Measurements from ENCODE around the gene MATN4.

DNA sequence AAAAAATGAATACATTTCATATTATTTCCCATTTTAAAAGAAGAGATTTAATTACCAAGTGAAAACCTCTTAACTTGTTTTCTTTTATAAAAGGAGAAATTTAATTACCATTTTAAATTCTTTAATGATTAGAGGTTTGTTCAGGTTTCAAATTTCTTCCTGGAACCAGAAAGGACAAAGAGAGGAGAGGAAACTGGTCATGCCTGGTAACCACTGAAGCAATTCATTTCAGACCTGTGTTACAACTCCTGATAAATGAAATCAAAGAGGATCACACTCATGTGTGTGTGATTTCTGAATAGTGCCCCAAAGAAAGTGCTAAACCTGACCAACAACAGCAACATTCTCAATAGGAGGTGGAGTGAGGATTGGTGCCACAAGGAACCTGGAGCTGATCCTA is 41.1 kb downstream of the MATN4 start:
- TF ChIP-seq FOXM1 (CRISPR knock-in tag; IDR thresholded peaks at IDR 0.05) (no peak), ZNF121 (CRISPR knock-in tag; IDR thresholded peaks at IDR 0.05) (no peak), EZH2 (conservative IDR thresholded peaks at IDR 0.05; ENCODE audit: low read depth, low read length) (no peak), POLR2A (IDR thresholded peaks at IDR 0.05; ENCODE audit: insufficient read depth in 1 of 2, low read depth in 2 of 2, low read length in 2 of 2) (no peak), JUN (CRISPR knock-in tag; IDR thresholded peaks at IDR 0.05) (no peak), ZNF354B (CRISPR knock-in tag; IDR thresholded peaks at IDR 0.05) (no peak), ZNF484 (CRISPR knock-in tag; IDR thresholded peaks at IDR 0.05; ENCODE audit: borderline replicate concordance, low read depth) (no peak), SIN3A (IDR thresholded peaks at IDR 0.05; ENCODE audit: borderline replicate concordance, low read depth, low read length) (no peak)
- TF ChIP-seq, protein P1, sequence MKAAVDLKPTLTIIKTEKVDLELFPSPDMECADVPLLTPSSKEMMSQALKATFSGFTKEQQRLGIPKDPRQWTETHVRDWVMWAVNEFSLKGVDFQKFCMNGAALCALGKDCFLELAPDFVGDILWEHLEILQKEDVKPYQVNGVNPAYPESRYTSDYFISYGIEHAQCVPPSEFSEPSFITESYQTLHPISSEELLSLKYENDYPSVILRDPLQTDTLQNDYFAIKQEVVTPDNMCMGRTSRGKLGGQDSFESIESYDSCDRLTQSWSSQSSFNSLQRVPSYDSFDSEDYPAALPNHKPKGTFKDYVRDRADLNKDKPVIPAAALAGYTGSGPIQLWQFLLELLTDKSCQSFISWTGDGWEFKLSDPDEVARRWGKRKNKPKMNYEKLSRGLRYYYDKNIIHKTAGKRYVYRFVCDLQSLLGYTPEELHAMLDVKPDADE (CRISPR knock-in tag; IDR thresholded peaks at IDR 0.05): no peak
- TF ChIP-seq, protein P2, sequence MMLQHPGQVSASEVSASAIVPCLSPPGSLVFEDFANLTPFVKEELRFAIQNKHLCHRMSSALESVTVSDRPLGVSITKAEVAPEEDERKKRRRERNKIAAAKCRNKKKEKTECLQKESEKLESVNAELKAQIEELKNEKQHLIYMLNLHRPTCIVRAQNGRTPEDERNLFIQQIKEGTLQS (CRISPR knock-in tag; IDR thresholded peaks at IDR 0.05): no peak
- TF ChIP-seq, protein P3, sequence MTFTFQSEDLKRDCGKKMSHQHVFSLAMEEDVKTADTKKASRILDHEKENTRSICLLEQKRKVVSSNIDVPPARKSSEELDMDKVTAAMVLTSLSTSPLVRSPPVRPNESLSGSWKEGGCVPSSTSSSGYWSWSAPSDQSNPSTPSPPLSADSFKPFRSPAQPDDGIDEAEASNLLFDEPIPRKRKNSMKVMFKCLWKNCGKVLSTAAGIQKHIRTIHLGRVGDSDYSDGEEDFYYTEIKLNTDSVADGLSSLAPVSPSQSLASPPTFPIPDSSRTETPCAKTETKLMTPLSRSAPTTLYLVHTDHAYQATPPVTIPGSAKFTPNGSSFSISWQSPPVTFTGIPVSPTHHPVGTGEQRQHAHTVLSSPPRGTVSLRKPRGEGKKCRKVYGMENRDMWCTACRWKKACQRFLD (CRISPR knock-in tag; IDR thresholded peaks at IDR 0.05; ENCODE audit: borderline replicate concordance): no peak
- TF ChIP-seq, protein P4, sequence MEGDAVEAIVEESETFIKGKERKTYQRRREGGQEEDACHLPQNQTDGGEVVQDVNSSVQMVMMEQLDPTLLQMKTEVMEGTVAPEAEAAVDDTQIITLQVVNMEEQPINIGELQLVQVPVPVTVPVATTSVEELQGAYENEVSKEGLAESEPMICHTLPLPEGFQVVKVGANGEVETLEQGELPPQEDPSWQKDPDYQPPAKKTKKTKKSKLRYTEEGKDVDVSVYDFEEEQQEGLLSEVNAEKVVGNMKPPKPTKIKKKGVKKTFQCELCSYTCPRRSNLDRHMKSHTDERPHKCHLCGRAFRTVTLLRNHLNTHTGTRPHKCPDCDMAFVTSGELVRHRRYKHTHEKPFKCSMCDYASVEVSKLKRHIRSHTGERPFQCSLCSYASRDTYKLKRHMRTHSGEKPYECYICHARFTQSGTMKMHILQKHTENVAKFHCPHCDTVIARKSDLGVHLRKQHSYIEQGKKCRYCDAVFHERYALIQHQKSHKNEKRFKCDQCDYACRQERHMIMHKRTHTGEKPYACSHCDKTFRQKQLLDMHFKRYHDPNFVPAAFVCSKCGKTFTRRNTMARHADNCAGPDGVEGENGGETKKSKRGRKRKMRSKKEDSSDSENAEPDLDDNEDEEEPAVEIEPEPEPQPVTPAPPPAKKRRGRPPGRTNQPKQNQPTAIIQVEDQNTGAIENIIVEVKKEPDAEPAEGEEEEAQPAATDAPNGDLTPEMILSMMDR (CRISPR knock-in tag; IDR thresholded peaks at IDR 0.05): no peak
